ENCODE data around the gene WNK3. TPM values are rescaled to one million over a fixed set of nuclear protein-coding genes. Genes with fewer than 3 reads are reported as not detected.
"Not testable (repeated sequence)": the region's sequence is repeated elsewhere in the genome, so short reads cannot be mapped to it uniquely, and the experiment has no call there.

Gene WNK3
- total RNA-seq: 1.8 TPM
- long read RNA-seq: 0 reads

GRCh38 chrX:54357414-54358377 lies at the start of gene WNK3:
Gene WNK3, minus strand, starts transcription at chrX:54358046.
- no peaks in the 10 kb centered on the region for H3K36me3 ChIP-seq
- peak; percentile 92 for ATAC-seq
- peak; percentile 81 for DNase-seq
- peak within 1 kb of the TSS; percentile 47 for H3K27ac ChIP-seq
- peak within 1 kb of the TSS; percentile 53 for H3K4me3 ChIP-seq
- intact Hi-C loops (cut with DNase I): no loop called here
- TF ChIP-seq CTCF (IDR thresholded peaks at IDR 0.05): no peak
- no peaks in the 10 kb centered on the region for H3K4me1 ChIP-seq
- no peaks in the 10 kb centered on the region for H3K27me3 ChIP-seq
- no peaks in the 10 kb centered on the region for H3K9me3 ChIP-seq

- Histone ChIP-seq H3K36me3 (no peaks in the 10 kb centered on the region), H3K27ac (no peak overlapping the region), H3K27me3 (no peaks in the 10 kb centered on the region), H3K9me3 (no peaks in the 10 kb centered on the region), H3K4me3 (no peak overlapping the region), H3K4me1 (no peaks in the 10 kb centered on the region)
- TF ChIP-seq CTCF (IDR thresholded peaks at IDR 0.05): no peak
- ATAC-seq (no peak), DNase-seq (no peak)
- intact Hi-C loops (cut with DNase I): no loop called here
Measured at GRCh38 chrX:54407266-54407665, 49.4 kb upstream of the WNK3 start.

- intact Hi-C loops (cut with DNase I): no loop called here
- H3K27ac ChIP-seq: no peak overlapping the region
- ATAC-seq (no peak), DNase-seq (no peak)
- no peak for TF ChIP-seq CTCF (IDR thresholded peaks at IDR 0.05)
- no peak overlapping the region for H3K4me3 ChIP-seq
- no peaks in the 10 kb centered on the region for H3K36me3 ChIP-seq
- H3K9me3 ChIP-seq: no peaks in the 10 kb centered on the region
- no peaks in the 10 kb centered on the region for H3K4me1 ChIP-seq
- H3K27me3 ChIP-seq: no peaks in the 10 kb centered on the region
Measured at GRCh38 chrX:54397113-54397512, 39.3 kb upstream of the WNK3 start.

- intact Hi-C loops (cut with DNase I): no loop called here
- no peak for ATAC-seq
- H3K27me3 ChIP-seq: no peaks in the 10 kb centered on the region
Measured at GRCh38 chrX:54386314-54386713, 28.5 kb upstream of the WNK3 start.

GRCh38 chrX:54384661-54385060 lies 26.8 kb upstream of the WNK3 start:
- intact Hi-C loops (cut with DNase I); H3K9me3 ChIP-seq; ATAC-seq: not testable (repeated sequence)

More at GRCh38 chrX:54386314-54386713, 28.5 kb upstream of the WNK3 start:
- H3K4me1 ChIP-seq: no peaks in the 10 kb centered on the region
- DNase-seq: no peak
- H3K27ac ChIP-seq: no peak overlapping the region
- no peaks in the 10 kb centered on the region for H3K9me3 ChIP-seq
- no peak overlapping the region for H3K4me3 ChIP-seq
- no peaks in the 10 kb centered on the region for H3K36me3 ChIP-seq
- TF ChIP-seq CTCF (IDR thresholded peaks at IDR 0.05): no peak

GRCh38 chrX:54359408-54359807 lies 1.6 kb upstream of the WNK3 start:
- H3K4me3 ChIP-seq: no peak overlapping the region
- no peak for ATAC-seq
- intact Hi-C loops (cut with DNase I): no loop called here
- DNase-seq: no peak
- no peaks in the 10 kb centered on the region for H3K36me3 ChIP-seq
- no peak overlapping the region for H3K27ac ChIP-seq
- no peak for TF ChIP-seq CTCF (IDR thresholded peaks at IDR 0.05)
- no peaks in the 10 kb centered on the region for H3K4me1 ChIP-seq
- H3K9me3 ChIP-seq: no peaks in the 10 kb centered on the region
- no peaks in the 10 kb centered on the region for H3K27me3 ChIP-seq

More at GRCh38 chrX:54384661-54385060, 26.8 kb upstream of the WNK3 start:
- not testable (repeated sequence) for H3K4me3 ChIP-seq, H3K27ac ChIP-seq, H3K4me1 ChIP-seq, DNase-seq, H3K27me3 ChIP-seq, H3K36me3 ChIP-seq
